Activated CD4-positive, alpha-beta T cell treated with anti-CD3 and anti-CD28 coated beads for 48 hours (primary cell): Measurements from ENCODE around the gene UBE3D.
"Not testable (repeated sequence)": the region's sequence is repeated elsewhere in the genome, so short reads cannot be mapped to it uniquely, and the experiment has no call there.

ENCODE experiments used
- DNase-seq: peaks from one replicate; pipeline ENCODE4 v3.0.0-alpha.2; 2020

Gene UBE3D

DNA sequence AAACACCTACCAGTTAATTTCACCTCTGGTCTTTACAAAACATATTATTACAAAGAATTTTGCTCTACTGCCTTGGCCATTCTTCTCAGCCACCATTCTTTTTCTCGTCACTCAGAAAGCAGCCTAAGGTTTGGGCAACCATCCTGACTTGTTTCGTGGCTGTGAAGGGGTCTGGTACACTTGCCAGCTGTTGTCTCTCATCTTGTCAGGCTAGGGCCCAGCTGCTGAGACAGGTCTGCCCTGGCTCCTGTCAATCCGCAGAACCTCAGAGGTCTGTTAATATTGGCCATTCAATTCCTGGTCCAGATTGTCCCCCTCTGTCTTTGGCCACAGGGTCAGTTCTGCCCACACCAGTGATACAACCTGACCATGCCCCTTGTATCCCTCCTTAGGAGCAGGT lies 197.7 kb downstream of the UBE3D start:
- DNase-seq, result no peak

DNA sequence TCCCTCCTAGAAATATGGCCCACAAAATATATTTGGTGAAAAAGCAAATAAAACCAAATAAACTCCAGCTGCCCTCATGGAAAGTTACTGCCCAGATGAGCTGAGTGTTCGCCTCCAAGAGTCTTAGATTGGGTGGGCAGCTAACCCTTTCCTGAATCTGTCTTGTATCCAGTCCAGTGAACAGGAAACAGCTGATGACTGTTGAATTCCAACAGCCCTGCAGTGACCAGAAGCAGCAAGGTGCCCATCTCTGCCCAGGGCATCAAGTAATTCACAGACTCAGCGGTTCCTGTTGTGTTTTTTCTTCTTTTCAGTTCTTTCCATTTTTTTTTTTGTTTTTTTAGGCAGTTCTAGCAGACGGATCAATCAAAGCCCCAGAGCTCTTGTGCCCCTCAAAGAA lies 199.2 kb downstream of the UBE3D start:
- DNase-seq, result no peak

DNA sequence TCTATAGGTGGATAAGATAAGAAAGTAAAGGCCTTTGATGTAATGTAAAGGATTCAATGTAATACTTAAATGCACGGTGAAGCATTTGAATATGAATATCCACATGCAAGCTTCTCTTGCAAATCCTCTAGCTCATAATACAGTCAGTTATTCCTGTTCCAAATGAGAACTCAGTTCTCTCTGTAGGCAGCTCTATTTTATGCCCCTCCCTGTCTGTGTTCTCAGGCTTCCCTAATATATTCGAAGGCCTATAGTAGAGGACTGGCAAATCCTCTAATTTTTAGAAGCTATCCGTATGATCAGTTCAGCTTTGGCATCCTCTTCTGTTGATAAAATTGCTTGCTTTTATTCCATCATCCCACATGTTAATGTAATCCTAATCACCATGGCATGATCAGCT lies 200.2 kb downstream of the UBE3D start:
- no peak for DNase-seq

DNA sequence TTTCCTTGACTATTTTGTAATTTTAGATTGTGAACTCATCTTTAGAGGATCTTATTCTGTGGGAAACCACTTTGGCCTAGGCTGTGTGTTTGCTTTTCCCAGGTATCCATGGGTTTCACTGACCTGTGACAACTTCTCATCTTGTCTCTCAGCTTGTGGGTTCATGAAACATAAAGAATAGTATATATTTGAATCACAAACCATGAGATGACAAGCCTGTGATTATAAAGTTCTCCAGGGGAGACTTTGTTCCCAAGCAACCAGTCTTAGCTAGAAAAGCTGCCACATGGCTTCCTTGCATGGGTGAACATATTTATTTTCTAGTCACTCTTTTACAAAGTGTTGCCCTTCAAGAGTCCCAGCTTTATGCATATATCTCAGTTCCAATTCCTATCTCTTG lies 201.9 kb downstream of the UBE3D start:
- no peak for DNase-seq

DNA sequence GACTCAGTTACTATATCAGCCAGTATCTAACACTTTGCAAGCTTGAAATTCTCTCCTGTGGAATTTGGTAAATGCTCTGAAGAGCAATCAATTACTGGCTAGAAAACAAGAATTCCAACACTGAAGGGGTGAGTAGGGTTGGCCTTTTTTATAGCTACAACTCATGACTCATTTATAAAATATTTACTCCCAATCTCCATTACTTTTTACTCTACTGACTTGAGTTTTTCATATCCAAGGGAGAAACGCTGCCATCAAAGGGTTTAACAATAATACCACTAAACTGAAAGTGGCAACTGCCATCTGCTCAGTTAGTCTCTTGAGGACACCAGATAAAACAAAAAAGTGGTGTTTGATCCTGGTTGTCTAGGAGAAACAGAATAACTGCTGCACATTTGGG lies 203.1 kb downstream of the UBE3D start:
- DNase-seq, result no peak

DNA sequence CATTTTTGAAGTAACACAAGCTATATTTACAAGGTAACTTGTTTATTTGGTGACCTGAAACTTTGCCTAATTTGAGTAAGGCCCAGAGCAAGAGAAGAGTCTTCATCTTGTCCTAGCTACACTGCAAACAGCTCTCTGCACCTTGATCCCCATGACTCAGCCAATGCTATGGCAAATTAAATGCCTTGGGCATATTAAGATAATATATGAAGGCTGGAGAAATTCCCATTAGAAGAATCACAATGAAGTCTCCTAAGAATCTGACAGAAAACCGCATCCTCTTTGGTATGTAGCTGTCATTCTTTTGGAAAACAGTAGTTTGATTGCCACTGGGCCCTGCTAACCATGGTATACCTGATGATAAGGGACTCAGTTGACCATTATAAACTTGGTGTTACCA lies 204.5 kb downstream of the UBE3D start:
- no peak for DNase-seq

DNA sequence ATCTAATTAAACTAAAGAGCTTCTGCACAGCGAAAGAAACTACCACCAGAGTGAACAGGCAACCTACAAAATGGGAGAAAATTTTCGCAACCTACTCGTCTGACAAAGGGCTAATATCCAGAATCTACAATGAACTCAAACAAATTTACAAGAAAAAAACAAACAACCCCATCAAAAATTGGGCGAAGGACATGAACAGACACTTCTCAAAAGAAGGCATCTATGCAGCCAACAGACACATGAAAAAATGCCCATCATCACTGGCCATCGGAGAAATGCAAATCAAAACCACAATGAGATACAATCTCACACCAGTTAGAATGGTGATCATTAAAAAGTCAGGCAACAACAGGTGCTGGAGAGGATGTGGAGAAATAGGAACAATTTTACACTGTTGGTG lies 209.6 kb downstream of the UBE3D start:
- not testable (repeated sequence) for DNase-seq

DNA sequence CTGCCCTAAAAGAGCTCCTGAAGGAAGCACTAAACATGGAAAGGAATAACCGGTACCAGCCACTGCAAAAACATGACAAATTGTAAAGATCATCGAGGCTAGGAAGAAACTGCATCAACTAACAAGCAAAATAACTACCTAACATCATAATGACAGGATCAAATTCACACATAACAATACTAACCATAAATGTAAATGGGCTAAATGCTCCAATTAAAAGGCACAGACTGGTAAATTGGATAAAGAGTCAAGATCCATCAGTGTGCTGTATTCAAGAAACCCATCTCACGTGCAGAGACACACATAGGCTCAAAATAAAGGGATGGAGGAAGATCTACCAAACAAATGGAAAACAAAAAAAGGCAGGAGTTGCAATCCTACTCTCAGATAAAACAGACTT lies 212.7 kb downstream of the UBE3D start:
- DNase-seq, result not testable (repeated sequence)

DNA sequence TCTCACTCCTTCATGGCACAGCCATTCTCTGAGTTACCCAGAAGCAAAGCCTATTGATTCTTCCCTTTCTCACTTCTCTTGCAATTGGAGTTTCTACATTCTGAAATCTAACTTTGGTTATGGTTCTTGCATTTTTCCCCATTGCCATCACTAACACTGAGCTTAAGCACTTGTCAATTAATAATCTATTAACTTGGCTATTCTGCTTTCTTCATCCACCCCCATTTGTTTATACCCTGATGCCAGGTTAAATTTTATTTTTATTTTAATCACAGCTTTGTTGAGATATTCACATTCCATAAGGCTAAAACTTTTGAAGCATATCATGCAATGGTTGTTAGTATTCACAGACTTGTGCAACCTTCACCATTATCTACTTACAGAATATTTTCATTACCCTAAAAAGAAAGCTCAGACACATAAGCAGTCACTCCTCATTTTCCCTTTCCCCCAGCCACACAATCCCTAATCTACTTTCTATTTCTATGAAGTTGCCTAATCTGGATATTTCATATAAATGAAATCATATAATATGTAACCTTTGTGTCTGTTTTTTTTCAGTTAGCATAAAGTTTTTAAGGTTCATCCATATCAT lies 222.3 kb downstream of the UBE3D start:
- DNase-seq, result no peak

DNA sequence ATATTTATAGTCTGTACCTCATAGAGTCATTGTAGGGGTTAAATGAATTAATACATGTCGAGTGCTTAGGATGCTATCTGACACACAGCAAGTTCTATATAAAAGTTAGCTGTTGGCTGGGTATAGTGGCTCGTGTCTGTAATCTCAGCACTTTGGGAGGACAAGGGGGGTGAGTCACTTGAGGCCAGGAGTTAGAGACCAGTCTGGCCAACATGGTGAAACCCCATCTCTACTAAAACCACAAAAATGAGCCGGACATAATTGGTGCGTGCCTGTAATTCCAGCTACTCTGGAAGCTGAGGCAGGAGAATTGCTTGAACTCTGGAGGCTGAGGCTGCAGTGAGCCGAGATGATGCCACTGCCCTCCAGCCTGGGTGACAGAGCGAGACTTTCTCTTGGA lies 222.9 kb downstream of the UBE3D start:
- no peak for DNase-seq
